ENCODE results near the gene LYZ. TPM values are rescaled to one million over a fixed set of nuclear protein-coding genes. Genes with fewer than 3 reads are reported as not detected.
"Not testable (repeated sequence)": the region's sequence is repeated elsewhere in the genome, so short reads cannot be mapped to it uniquely, and the experiment has no call there.

LYZ gene
- total RNA-seq = 1 to 10 TPM in 2 of 3 donors, under 1 TPM in 1; 0.71 to 1.8 (median 1.4) TPM

DNA sequence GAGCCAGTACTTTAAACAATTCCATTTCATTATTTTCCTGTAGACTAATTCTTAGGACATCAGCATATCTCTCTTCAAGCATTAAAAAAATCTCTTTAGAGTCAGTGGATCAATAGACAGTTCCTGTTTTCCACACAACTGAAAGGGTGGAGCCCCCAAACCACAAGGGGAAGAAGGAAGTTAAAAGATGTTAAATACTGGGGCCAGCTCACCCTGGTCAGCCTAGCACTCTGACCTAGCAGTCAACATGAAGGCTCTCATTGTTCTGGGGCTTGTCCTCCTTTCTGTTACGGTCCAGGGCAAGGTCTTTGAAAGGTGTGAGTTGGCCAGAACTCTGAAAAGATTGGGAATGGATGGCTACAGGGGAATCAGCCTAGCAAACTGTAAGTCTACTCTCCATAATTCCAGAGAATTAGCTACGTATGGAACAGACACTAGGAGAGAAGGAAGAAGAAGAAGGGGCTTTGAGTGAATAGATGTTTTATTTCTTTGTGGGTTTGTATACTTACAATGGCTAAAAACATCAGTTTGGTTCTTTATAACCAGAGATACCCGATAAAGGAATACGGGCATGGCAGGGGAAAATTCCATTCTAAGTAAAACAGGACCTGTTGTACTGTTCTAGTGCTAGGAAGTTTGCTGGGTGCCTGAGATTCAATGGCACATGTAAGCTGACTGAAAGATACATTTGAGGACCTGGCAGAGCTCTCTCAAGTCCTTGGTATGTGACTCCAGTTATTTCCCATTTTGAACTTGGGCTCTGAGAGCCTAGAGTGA, at the start of gene LYZ:
LYZ (plus strand) TSS at position 220 of the 777 bp plus-strand sequence; CDS start at position 248, 28 bp downstream.
- Mint-ChIP-seq H3K36me3 (ENCODE audit: insufficient read depth) (no peaks in the 10 kb centered on the region), H3K4me3 (no peak within 1 kb of the TSS), H3K4me1 (ENCODE audit: low read depth) (peaks cover 5% of the 10 kb centered on the region), H3K9me3 (no peaks in the 10 kb centered on the region), H3K27me3 (ENCODE audit: low read depth) (no peaks in the 10 kb centered on the region)
- DNase-seq (no peak), ATAC-seq (no peak)

DNA sequence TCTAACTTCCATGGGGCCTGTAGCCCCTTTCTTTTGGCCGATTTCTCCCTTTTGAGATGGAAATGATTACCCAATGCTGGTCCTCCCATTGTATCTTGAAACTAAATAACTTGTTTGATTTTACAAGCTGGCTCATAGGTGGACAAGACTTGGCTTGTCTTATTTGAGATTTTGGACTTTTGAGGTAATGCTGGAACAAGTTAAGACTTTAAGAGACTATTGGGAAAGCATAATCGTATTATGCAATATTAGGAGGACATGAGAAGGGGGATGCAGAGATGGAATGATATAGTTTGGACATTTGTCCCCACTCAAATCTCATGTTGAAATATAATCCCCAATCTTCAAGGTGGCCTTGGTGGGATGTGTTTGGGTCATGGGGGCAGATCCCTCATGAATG, 49.2 kb upstream of the LYZ start:
- Mint-ChIP-seq H3K36me3 (ENCODE audit: insufficient read depth) (no peaks in the 10 kb centered on the region), H3K9me3 (peaks cover 7% of the 10 kb centered on the region), H3K27me3 (ENCODE audit: low read depth) (peaks cover 20% of the 10 kb centered on the region), H3K4me3 (no peak overlapping the region), H3K4me1 (ENCODE audit: low read depth) (no peaks in the 10 kb centered on the region)
- DNase-seq (no peak), ATAC-seq (no peak)

DNA sequence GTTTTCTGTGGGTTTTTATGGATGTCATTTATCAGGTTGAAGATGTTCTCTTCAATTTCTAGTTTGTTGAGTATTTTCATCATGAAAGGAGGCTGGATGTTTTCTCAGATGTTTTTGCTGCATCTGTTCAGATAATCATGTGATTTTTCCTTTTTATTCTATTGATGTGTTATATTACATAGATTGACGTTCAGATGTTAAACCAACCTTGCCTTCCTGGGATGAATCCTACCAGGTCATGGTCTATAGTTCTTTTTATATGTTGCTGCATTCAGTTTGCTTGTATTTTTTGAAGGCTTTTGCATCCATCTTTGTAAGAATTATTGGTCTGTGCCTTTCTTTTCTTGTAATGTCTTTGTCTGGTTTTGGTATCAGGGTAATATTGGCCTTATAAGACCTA, 43.9 kb upstream of the LYZ start:
- DNase-seq = no peak
- peaks cover 6% of the 10 kb centered on the region for H3K36me3 Mint-ChIP-seq (ENCODE audit: insufficient read depth)
- H3K27me3 Mint-ChIP-seq (ENCODE audit: low read depth) = peaks cover 4% of the 10 kb centered on the region
- peaks cover 18% of the 10 kb centered on the region for H3K9me3 Mint-ChIP-seq
- H3K4me3 Mint-ChIP-seq = no peak overlapping the region
- no peaks in the 10 kb centered on the region for H3K4me1 Mint-ChIP-seq (ENCODE audit: low read depth)
- no peak for ATAC-seq

DNA sequence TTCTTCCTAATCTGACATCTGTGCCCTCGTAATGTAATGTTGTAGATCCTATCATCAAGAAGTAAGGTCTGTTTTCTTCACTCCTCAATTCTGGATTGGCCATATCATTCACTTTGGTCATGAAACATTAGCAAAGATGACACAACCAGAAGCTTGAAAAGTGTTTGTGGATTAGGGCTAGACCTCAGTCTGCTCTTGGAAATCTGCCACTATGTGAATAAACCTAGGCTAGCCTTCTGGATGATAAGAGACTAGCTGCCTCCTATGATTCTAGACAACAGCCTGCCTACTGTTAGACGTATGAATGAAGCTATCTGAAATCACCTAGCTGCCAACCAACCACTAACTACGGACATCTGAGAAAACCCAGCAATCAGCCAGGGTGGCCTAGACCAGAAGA, 38.7 kb upstream of the LYZ start:
- peaks cover 6% of the 10 kb centered on the region for H3K36me3 Mint-ChIP-seq (ENCODE audit: insufficient read depth)
- DNase-seq = no peak
- no peak for ATAC-seq
- no peaks in the 10 kb centered on the region for H3K4me1 Mint-ChIP-seq (ENCODE audit: low read depth)
- H3K9me3 Mint-ChIP-seq = peaks cover 10% of the 10 kb centered on the region
- H3K4me3 Mint-ChIP-seq = no peak overlapping the region
- peaks cover 3% of the 10 kb centered on the region for H3K27me3 Mint-ChIP-seq (ENCODE audit: low read depth)

DNA sequence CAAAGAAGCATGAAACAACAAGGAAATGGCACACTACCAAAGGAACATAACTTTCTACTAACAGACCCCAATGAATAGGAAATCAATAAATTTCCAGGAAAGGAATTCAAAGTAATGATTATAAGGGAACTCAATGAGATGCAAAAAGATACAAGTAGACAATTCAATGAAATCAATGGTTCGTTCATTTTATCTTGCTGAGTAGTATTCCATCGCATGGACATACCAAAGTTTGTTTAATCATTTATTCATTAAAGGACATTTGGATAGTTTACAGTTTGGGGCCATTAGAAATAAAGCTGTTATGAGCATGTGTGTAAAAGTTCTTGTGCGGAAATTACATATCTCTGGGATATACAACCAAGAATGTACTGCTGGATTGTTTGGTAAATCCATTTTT, 35.0 kb upstream of the LYZ start:
- no peak for DNase-seq
- no peaks in the 10 kb centered on the region for H3K36me3 Mint-ChIP-seq (ENCODE audit: insufficient read depth)
- H3K4me3 Mint-ChIP-seq = no peak overlapping the region
- no peaks in the 10 kb centered on the region for H3K27me3 Mint-ChIP-seq (ENCODE audit: low read depth)
- no peak for ATAC-seq
- no peaks in the 10 kb centered on the region for H3K4me1 Mint-ChIP-seq (ENCODE audit: low read depth)
- H3K9me3 Mint-ChIP-seq = peaks cover 6% of the 10 kb centered on the region

DNA sequence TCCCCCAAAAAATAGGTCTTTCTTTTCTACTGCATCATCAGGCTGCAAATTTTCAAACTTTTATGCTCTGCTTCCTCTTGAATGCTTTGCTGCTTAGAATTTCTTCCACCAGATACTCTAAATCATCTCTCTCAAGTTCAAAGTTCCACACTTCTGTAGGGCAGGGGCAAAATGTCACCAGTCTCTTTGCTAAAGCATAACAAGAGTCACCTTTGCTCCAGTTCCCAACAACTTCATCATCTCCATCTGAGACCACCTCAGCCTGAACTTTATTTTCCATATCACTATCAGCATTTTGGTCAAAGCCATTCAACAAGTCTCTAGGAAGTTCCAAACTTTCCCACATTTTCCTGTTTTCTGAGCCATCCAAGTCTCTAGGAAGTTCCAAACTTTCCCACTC, 31.4 kb upstream of the LYZ start:
- peaks cover 10% of the 10 kb centered on the region for H3K9me3 Mint-ChIP-seq
- ATAC-seq; H3K4me3 Mint-ChIP-seq; H3K36me3 Mint-ChIP-seq (ENCODE audit: insufficient read depth); H3K4me1 Mint-ChIP-seq (ENCODE audit: low read depth); H3K27me3 Mint-ChIP-seq (ENCODE audit: low read depth); DNase-seq: not testable (repeated sequence)

DNA sequence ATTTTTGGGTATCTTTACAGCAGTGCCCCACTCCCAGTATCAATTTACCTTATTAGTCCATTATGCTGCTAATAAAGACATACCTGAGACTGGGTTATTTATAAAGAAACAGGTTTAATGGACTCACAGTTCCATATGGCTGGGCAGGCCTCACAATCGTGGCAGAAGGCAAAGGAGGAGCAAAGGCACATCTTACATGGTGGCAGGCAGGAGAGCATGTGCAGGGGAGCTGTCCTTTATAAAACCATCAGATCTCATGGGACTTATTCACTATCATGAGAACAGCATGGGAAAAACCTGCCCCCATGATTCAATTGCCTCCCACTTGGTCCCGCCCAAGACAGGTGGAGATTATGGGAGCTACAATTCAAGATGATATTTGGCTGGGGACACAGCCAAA, 30.9 kb upstream of the LYZ start:
- H3K36me3 Mint-ChIP-seq (ENCODE audit: insufficient read depth); DNase-seq; ATAC-seq; H3K4me3 Mint-ChIP-seq; H3K27me3 Mint-ChIP-seq (ENCODE audit: low read depth); H3K4me1 Mint-ChIP-seq (ENCODE audit: low read depth): not testable (repeated sequence)
- peaks cover 10% of the 10 kb centered on the region for H3K9me3 Mint-ChIP-seq

DNA sequence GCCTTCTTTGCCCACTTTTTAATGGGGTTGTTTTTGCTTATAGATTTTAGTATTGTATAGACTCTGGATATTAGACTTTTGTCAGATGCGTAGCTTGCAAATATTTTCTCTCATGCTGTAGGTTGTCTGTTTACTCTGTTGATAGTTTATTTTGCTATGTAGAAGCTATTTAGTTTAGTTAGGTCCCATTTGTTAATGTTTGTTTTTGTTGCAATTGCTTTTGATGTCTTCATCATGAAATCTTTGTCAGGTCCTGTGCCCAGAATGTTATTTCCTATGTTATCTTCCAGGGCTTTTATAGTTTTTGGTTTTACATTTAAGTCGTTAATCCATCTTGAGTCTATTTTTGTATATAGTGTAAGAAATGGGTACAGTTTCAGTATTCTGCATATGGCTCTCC, 30.0 kb upstream of the LYZ start:
- DNase-seq (no peak), ATAC-seq (no peak)
- no peaks in the 10 kb centered on the region for H3K27me3 Mint-ChIP-seq (ENCODE audit: low read depth)
- peaks cover 1% of the 10 kb centered on the region for H3K36me3 Mint-ChIP-seq (ENCODE audit: insufficient read depth)
- peaks cover 1% of the 10 kb centered on the region for H3K4me1 Mint-ChIP-seq (ENCODE audit: low read depth)
- H3K9me3 Mint-ChIP-seq = peaks cover 10% of the 10 kb centered on the region
- H3K4me3 Mint-ChIP-seq = no peak overlapping the region

DNA sequence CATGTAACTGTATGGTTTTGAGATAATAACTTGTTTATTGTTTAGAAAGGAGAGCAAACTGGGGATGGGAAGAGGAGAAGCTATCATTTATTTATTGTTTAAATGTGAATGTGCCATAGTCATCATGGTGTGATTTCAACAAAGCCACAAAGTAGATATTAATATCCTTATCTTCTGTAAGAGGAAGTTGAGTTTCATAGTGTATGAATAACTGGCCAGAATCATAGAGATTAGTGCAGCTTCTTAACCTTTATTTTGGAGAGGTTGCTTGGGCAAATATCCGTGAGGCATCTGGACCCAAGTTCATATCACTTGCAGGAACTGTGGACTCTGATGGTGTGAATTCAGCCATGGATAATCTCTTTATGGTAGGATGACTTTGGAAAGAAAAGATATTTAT, 26.8 kb upstream of the LYZ start:
- DNase-seq (no peak), ATAC-seq (no peak)
- Mint-ChIP-seq H3K27me3 (ENCODE audit: low read depth) (no peaks in the 10 kb centered on the region), H3K4me3 (no peak overlapping the region), H3K4me1 (ENCODE audit: low read depth) (peaks cover 9% of the 10 kb centered on the region), H3K9me3 (peaks cover 10% of the 10 kb centered on the region), H3K36me3 (ENCODE audit: insufficient read depth) (peaks cover 1% of the 10 kb centered on the region)

DNA sequence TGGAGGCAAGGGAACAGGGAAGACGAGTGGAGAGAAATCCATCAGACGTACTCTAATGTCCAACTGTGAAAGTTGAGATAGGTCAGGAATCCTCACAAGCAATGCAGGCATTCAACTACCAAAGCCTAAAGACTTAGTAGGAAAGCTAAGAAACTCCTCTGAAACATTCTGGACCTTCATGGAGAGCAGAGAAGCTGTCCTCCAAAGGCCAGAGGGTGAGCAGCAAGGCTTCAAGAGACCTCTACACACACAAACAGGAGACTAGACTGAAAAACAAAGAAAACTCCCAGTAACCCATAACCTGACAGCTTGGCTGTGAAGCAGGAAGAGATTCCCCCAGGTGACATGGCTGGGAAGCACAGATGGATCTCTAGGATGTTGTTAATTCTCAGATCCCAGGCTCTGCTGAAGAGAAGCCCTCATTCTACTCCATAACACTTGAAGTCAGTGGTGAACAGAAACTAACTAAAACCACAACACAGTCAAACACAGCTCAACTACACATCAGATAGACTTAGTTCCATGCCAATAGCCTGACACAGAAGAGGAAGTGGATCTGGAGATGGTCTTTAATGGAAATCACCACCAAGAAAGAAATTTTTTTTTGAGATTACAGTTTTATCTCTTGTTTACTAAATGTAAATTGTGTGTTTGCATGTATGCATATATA, 23.2 kb upstream of the LYZ start:
- Mint-ChIP-seq H3K9me3 (no peaks in the 10 kb centered on the region), H3K27me3 (ENCODE audit: low read depth) (peaks cover 3% of the 10 kb centered on the region), H3K36me3 (ENCODE audit: insufficient read depth) (peaks cover 9% of the 10 kb centered on the region), H3K4me1 (ENCODE audit: low read depth) (peaks cover 31% of the 10 kb centered on the region), H3K4me3 (no peak overlapping the region)
- ATAC-seq (no peak), DNase-seq (no peak)

DNA sequence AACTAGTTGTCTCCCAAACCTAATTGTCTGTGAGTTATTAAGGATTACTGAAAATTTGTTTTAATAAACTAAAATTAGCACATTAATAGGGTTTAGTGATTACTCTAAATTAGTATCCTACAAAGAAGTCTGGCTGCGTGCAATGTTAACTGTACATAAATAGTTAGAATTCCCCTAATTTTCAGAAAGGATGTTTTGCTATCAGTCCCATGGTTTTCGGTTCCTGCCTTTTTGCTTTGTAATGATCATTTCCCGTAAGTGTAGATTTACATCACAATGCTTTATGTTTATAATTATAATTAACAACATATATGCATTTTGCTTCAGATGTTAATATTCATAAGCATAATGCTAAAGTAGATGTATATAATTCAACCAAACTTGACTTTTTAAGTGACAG, 19.8 kb upstream of the LYZ start:
- H3K27me3 Mint-ChIP-seq (ENCODE audit: low read depth) = peaks cover 3% of the 10 kb centered on the region
- H3K4me3 Mint-ChIP-seq = no peak overlapping the region
- no peak for DNase-seq
- peaks cover 55% of the 10 kb centered on the region for H3K4me1 Mint-ChIP-seq (ENCODE audit: low read depth)
- no peak for ATAC-seq
- no peaks in the 10 kb centered on the region for H3K9me3 Mint-ChIP-seq
- H3K36me3 Mint-ChIP-seq (ENCODE audit: insufficient read depth) = peaks cover 8% of the 10 kb centered on the region

DNA sequence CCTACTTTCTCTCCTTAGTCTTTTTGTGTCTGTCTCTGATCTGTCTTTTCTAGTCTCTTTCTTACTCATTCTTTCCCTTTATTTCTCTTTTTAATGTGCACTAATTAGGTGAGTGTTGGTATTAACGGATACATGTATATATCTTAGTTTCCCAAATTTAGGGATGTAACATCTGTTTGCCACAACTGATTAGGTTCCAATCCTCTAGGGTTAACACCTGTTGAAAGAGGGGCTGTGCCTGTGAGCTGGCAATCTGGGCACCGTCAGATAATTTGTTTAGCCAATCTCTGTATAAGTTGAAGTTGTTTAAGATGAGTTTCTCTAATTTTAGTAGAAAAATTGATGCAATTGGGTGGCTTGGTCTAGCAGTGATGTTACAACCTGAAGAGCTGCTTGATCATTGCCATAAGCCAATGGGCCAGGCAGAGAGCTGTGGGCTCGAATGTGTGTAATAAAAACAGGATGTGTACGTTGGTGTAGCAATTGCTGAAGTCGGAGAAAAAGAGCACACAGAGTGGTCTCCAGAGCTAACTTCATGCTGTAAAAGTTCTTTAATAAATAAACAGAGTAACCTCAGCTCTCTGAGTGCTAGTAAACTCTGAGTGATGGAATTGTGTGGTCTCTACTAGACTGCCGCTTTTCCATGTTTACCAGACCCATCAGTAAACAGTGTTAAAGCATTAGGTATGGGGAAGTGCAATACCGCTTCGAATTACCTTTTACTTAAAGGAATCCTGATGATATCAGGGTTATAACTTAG, 18.3 kb upstream of the LYZ start:
- H3K4me1 Mint-ChIP-seq (ENCODE audit: low read depth) = peaks cover 63% of the 10 kb centered on the region
- peaks cover 8% of the 10 kb centered on the region for H3K36me3 Mint-ChIP-seq (ENCODE audit: insufficient read depth)
- no peaks in the 10 kb centered on the region for H3K9me3 Mint-ChIP-seq
- DNase-seq (no peak), ATAC-seq (peak; percentile 21 to 34)
- H3K4me3 Mint-ChIP-seq = peak overlapping the region; percentile 86
- peaks cover 3% of the 10 kb centered on the region for H3K27me3 Mint-ChIP-seq (ENCODE audit: low read depth)

DNA sequence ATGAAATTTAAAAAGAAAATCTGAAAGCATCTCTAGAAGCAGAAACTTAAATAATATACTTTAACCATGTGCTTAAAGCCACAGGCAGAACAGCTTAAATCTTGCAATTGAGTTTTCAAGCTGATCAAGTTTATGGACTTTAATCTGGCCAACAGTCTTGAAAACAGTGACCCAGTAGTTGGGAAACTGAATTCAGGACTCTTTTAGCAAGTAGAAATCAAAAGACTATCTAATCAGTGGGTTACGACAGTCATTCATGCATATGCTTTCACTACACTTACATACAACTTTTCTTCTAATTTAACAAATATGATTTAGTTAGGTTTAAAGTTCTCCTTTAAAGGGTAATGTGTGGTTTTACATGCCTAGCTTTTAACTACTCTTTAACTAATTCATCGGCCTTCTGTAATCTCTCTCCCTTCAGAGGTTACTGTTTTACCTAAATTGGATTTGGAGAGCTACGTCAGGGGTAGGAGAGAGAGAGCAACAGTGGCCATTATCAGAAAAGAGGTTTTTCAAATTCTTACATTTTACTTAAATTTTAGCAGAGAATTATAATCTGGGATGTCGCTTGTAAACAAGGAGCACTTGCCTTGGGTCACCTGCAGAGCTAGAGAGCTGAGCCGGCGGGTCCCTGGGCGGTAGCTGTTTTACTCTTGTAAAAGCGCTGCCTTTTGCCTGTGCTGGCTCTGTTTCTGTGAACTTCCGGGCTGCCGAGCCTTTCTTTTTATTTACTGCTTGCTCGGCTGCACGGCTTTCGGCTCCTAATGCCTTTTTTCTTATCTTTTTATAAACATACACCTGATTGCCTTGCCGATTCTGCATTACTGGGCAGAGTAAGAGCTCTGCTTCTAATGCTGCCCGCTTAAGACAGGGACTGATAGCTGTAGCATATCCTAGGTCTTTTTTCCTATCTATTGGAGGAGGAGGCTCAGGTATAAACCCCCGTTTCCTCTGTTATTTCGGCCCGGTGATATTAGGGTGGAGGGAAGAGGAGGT, 17.4 kb upstream of the LYZ start:
- ATAC-seq = peak; percentile 76 to 78
- Mint-ChIP-seq H3K36me3 (ENCODE audit: insufficient read depth) (peaks cover 8% of the 10 kb centered on the region), H3K4me1 (ENCODE audit: low read depth) (peaks cover 62% of the 10 kb centered on the region)

DNA sequence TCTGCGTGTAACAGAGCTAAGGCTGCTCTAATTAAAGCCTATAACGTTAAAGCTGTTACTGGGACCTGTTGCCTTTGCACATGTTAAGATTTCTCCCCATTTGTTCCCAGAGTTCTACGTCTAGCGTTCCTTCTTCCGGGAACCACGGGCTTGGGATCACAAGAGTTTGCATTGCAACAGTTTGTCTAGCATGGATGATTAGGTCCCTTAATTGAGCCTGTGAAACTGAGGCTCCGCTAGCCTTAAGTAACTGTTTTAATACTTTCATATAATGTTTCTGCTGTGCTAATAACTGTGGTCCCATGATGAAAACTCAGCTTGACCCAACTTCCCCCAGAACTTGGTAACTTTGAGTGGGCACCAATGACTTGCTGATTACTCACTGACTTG, 16.7 kb upstream of the LYZ start:
- peaks cover 62% of the 10 kb centered on the region for H3K4me1 Mint-ChIP-seq (ENCODE audit: low read depth)
- H3K36me3 Mint-ChIP-seq (ENCODE audit: insufficient read depth) = peaks cover 7% of the 10 kb centered on the region
- DNase-seq = no peak
- no peak for ATAC-seq
- peak overlapping the region; percentile 86 for H3K4me3 Mint-ChIP-seq
- H3K9me3 Mint-ChIP-seq = no peaks in the 10 kb centered on the region
- peaks cover 3% of the 10 kb centered on the region for H3K27me3 Mint-ChIP-seq (ENCODE audit: low read depth)

More for the DNA sequence above, 17.4 kb upstream of the LYZ start:
- Mint-ChIP-seq H3K27me3 (ENCODE audit: low read depth) (peaks cover 3% of the 10 kb centered on the region), H3K4me3 (peak overlapping the region; percentile 86), H3K9me3 (no peaks in the 10 kb centered on the region)
- peak; percentile 38 for DNase-seq
